ENCODE results near the gene STRN3.
"Not testable (repeated sequence)": the region's sequence is repeated elsewhere in the genome, so short reads cannot be mapped to it uniquely, and the experiment has no call there.

The STRN3 gene

GRCh38 chr14:31026077-31026449, at the start of gene STRN3:
Gene STRN3, minus strand, starts transcription at chr14:31026379. Its CDS starts 194 bp downstream, at chr14:31026185.
- no peak for FAIRE-seq

- no peak for FAIRE-seq
These were observed 49.0 kb upstream of the STRN3 start for GRCh38 chr14:31075144-31075543.

- no peak for FAIRE-seq
These were observed 45.0 kb upstream of the STRN3 start for GRCh38 chr14:31071151-31071550.

GRCh38 chr14:31070431-31070830, 44.3 kb upstream of the STRN3 start:
- no peak for FAIRE-seq

GRCh38 chr14:31069343-31069742, 43.2 kb upstream of the STRN3 start:
- no peak for FAIRE-seq

GRCh38 chr14:31068235-31068634, 42.1 kb upstream of the STRN3 start:
- no peak for FAIRE-seq

- not testable (repeated sequence) for FAIRE-seq
These were observed 36.7 kb upstream of the STRN3 start for GRCh38 chr14:31062908-31063307.

GRCh38 chr14:31060253-31060875, 34.2 kb upstream of the STRN3 start:
- no peak for FAIRE-seq

- FAIRE-seq, result no peak
These were observed 33.2 kb upstream of the STRN3 start for GRCh38 chr14:31059152-31059924.

GRCh38 chr14:31057701-31058364, 31.7 kb upstream of the STRN3 start:
- no peak for FAIRE-seq

- no peak for FAIRE-seq
These were observed 30.9 kb upstream of the STRN3 start for GRCh38 chr14:31057035-31057434.

- not testable (repeated sequence) for FAIRE-seq
These were observed 26.9 kb upstream of the STRN3 start for GRCh38 chr14:31052905-31053586.

- FAIRE-seq, result no peak
These were observed 25.3 kb upstream of the STRN3 start for GRCh38 chr14:31051511-31051910.

GRCh38 chr14:31051023-31051422, 24.8 kb upstream of the STRN3 start:
- FAIRE-seq, result no peak

- no peak for FAIRE-seq
These were observed 21.3 kb upstream of the STRN3 start for GRCh38 chr14:31047503-31047902.

GRCh38 chr14:31045501-31046080, 19.4 kb upstream of the STRN3 start:
- FAIRE-seq, result no peak

- FAIRE-seq, result no peak
These were observed 17.2 kb upstream of the STRN3 start for GRCh38 chr14:31043379-31043778.

GRCh38 chr14:31042893-31043292, 16.7 kb upstream of the STRN3 start:
- FAIRE-seq, result not testable (repeated sequence)

- no peak for FAIRE-seq
These were observed 16.1 kb upstream of the STRN3 start for GRCh38 chr14:31042300-31042699.

- FAIRE-seq, result no peak
These were observed 12.5 kb upstream of the STRN3 start for GRCh38 chr14:31038521-31039166.

- FAIRE-seq, result no peak
These were observed 11.6 kb upstream of the STRN3 start for GRCh38 chr14:31037709-31038221.

- FAIRE-seq, result no peak
These were observed 10.4 kb upstream of the STRN3 start for GRCh38 chr14:31036552-31036951.
